H1 (cell line): Measurements from ENCODE around the gene ARHGAP6. TPM values are rescaled to one million over a fixed set of nuclear protein-coding genes. Genes with fewer than 3 reads are reported as not detected.

Experiments
- CTCF ChIA-PET: fragments of 300-600 bp; sonication (Branson Sonifier 250); formaldehyde crosslinking; loops from one replicate; lab custom pipeline; 2021; ENCODE audit not compliant: partially characterized antibody; lab: Charles Lee
- POLR2A ChIA-PET: fragments of 300-600 bp; sonication (Branson Sonifier 250); formaldehyde crosslinking; loops from one replicate; lab custom pipeline; 2021; ENCODE audit warnings: inconsistent platforms; ENCODE audit not compliant: partially characterized antibody; lab: Charles Lee
- DNase-seq, 2 experiments: peaks; one replicate each; pipeline versions ENCODE4 v3.0.0 to v3.0.0-alpha.2; 2010 to 2022; ENCODE audit warnings: low spot score in 2 of 2, low read depth in 1 of 2, mixed read lengths in 1 of 2
- FAIRE-seq: peaks from 2 replicates; lab custom pipeline; 2011; peaks lifted over from hg19 to GRCh38; lab: Jason Lieb, UNC
- H2AFZ ChIP-seq: 2 replicates; pipeline ENCODE4 v1.8.1; 2012; ENCODE audit warnings: low read length, inconsistent platforms
- H2AK5ac ChIP-seq: 2 replicates; pipeline ENCODE4 v1.6.1; 2013; ENCODE audit warnings: low read depth, low read length
- H2BK120ac ChIP-seq: replicated peaks from 2 replicates; pipeline ENCODE3; 2013; ENCODE audit warnings: low read depth, low read length, inconsistent platforms
- H2BK12ac ChIP-seq: 2 replicates; pipeline ENCODE4 v1.6.1; 2013; ENCODE audit warnings: low read depth, low read length
- H2BK15ac ChIP-seq: 2 replicates; pipeline ENCODE4 v1.6.1; 2013; ENCODE audit warnings: low read length
- H2BK20ac ChIP-seq: 2 replicates; pipeline ENCODE4 v1.6.1; 2013; ENCODE audit warnings: low read length
- H2BK5ac ChIP-seq: 2 replicates; pipeline ENCODE4 v1.6.1; 2013; ENCODE audit warnings: low read depth, low read length
- H3K14ac ChIP-seq: 2 replicates; pipeline ENCODE4 v1.6.1; 2013; ENCODE audit warnings: inconsistent platforms; ENCODE audit not compliant: insufficient read length
- H3K18ac ChIP-seq: 2 replicates; pipeline ENCODE4 v1.6.1; 2013; ENCODE audit warnings: low read length; ENCODE audit errors: extremely low read depth
- H3K23ac ChIP-seq: 2 replicates; pipeline ENCODE4 v1.6.1; 2013; ENCODE audit warnings: inconsistent platforms; ENCODE audit not compliant: insufficient read length
- H3K23me2 ChIP-seq: 2 replicates; pipeline ENCODE4 v1.6.1; 2013; ENCODE audit warnings: low read depth, low read length
- H3K27ac ChIP-seq: 2 replicates; pipeline ENCODE4 v1.6.1; 2011; ENCODE audit warnings: low read depth, low read length, inconsistent platforms
- H3K27me3 ChIP-seq, 4 experiments: replicated peaks in 1 of 4; 1 replicate in 1 of 4; 2 replicates in 3 of 4; pipeline versions ENCODE4 v1.6.1 to v1.8.1; 2011 to 2013; ENCODE audit warnings: low read length in 3 of 4, mild to moderate bottlenecking in 3 of 4, inconsistent platforms in 2 of 4, mixed read lengths in 2 of 4, moderate library complexity in 1 of 4; ENCODE audit not compliant: control insufficient read depth in 3 of 4, insufficient read depth in 3 of 4; ENCODE audit errors: extremely low read depth in 1 of 4
- H3K36me3 ChIP-seq, 4 experiments: 2 replicates each; pipeline versions ENCODE4 v1.6.1 to v1.8.1; 2011 to 2013; ENCODE audit warnings: mild to moderate bottlenecking in 4 of 4, low read length in 3 of 4, moderate library complexity in 2 of 4, control low read depth in 1 of 4, inconsistent platforms in 1 of 4; ENCODE audit not compliant: insufficient read depth in 4 of 4, control insufficient read depth in 2 of 4
- H3K4ac ChIP-seq: replicated peaks from 2 replicates; pipeline ENCODE3; 2013; ENCODE audit warnings: low read length, low read depth, mixed read lengths, inconsistent platforms; ENCODE audit not compliant: insufficient read length
- H3K4me1 ChIP-seq, 4 experiments: replicated peaks in 1 of 4; 1 replicate in 1 of 4; 2 replicates in 3 of 4; pipeline versions ENCODE4 v1.6.1 to v1.8.1; 2011 to 2013; ENCODE audit warnings: low read length in 3 of 4, inconsistent platforms in 2 of 4, mixed read lengths in 1 of 4; ENCODE audit not compliant: insufficient read depth in 4 of 4, control insufficient read depth in 3 of 4
- H3K4me2 ChIP-seq, 2 experiments: 2 replicates each; pipeline versions ENCODE4 v1.6.1 to v1.8.1; 2011 to 2013; ENCODE audit warnings: low read depth in 2 of 2, low read length in 2 of 2, control low read depth in 1 of 2, inconsistent platforms in 1 of 2, mild to moderate bottlenecking in 1 of 2; ENCODE audit not compliant: insufficient read depth in 1 of 2
- H3K4me3 ChIP-seq, 4 experiments: fragments of 200-600, 300-600 bp in 1 of 4; sonication (generic), shearing (Covaris generic), sonication (Bioruptor Twin) in 1 of 4; 2 replicates each; pipeline versions ENCODE4 v1.5.1 to v1.8.1; 2011 to 2016; ENCODE audit warnings: low read length in 4 of 4, low read depth in 3 of 4, control low read depth in 2 of 4, inconsistent platforms in 2 of 4, mild to moderate bottlenecking in 2 of 4, mixed read lengths in 1 of 4, moderate library complexity in 1 of 4; ENCODE audit not compliant: insufficient read depth in 2 of 4; ENCODE audit errors: extremely low read depth in 1 of 4
- H3K56ac ChIP-seq: replicated peaks from 2 replicates; pipeline ENCODE3; 2013; ENCODE audit warnings: low read depth, mild to moderate bottlenecking, mixed read lengths, low read length, inconsistent platforms; ENCODE audit not compliant: insufficient read length
- H3K79me1 ChIP-seq: 2 replicates; pipeline ENCODE4 v1.6.1; 2013; ENCODE audit warnings: low read depth, low read length, control low read depth
- H3K79me2 ChIP-seq, 2 experiments: 2 replicates each; pipeline versions ENCODE4 v1.6.1 to v1.8.1; 2012 to 2013; ENCODE audit warnings: low read length in 2 of 2, mild to moderate bottlenecking in 2 of 2, inconsistent platforms in 1 of 2; ENCODE audit not compliant: insufficient read depth in 2 of 2, control insufficient read depth in 1 of 2
- H3K9ac ChIP-seq, 4 experiments: replicated peaks in 1 of 4; 1 replicate in 1 of 4; 2 replicates in 3 of 4; pipeline versions ENCODE4 v1.6.1 to v1.8.1; 2011 to 2013; ENCODE audit warnings: low read depth in 3 of 4, low read length in 3 of 4, control low read depth in 2 of 4, mild to moderate bottlenecking in 2 of 4, moderate library complexity in 2 of 4, inconsistent platforms in 1 of 4; ENCODE audit errors: extremely low read depth in 1 of 4
- H3K9me3 ChIP-seq, 2 experiments: 2 replicates each; pipeline versions ENCODE4 v1.6.1 to v1.8.1; 2012 to 2013; ENCODE audit warnings: mild to moderate bottlenecking in 2 of 2, moderate library complexity in 2 of 2, control low read depth in 1 of 2, inconsistent platforms in 1 of 2, low read depth in 1 of 2, low read length in 1 of 2, mixed read lengths in 1 of 2; ENCODE audit not compliant: insufficient read depth in 2 of 2
- H4K20me1 ChIP-seq, 2 experiments: replicated peaks in 1 of 2; 2 replicates each; pipeline versions ENCODE3 to v1.8.1; 2011 to 2013; ENCODE audit warnings: inconsistent platforms in 2 of 2, low read length in 2 of 2, mild to moderate bottlenecking in 1 of 2; ENCODE audit not compliant: insufficient read depth in 2 of 2, control insufficient read depth in 1 of 2
- H4K5ac ChIP-seq: 2 replicates; pipeline ENCODE4 v1.6.1; 2013; ENCODE audit warnings: low read length, low read depth, mixed read lengths, inconsistent platforms; ENCODE audit not compliant: insufficient read length
- H4K8ac ChIP-seq: 2 replicates; pipeline ENCODE4 v1.8.0; 2013; ENCODE audit warnings: mild to moderate bottlenecking, moderate library complexity, low read length, inconsistent platforms; ENCODE audit not compliant: insufficient read depth; ENCODE audit errors: extremely low read depth
- H4K91ac ChIP-seq: replicated peaks from 2 replicates; pipeline ENCODE3; 2013; ENCODE audit warnings: low read length, mixed read lengths, inconsistent platforms; ENCODE audit not compliant: insufficient read length
- ASH2L ChIP-seq: fragments of 200-600, 300-600 bp; sonication (generic); IDR thresholded peaks from one replicate; pipeline ENCODE4 v1.7.1; 2017; ENCODE audit warnings: low read length
- BCL11A ChIP-seq, 2 experiments: IDR thresholded peaks; one replicate each; pipeline ENCODE4 v1.6.1; 2011; ENCODE audit warnings: low read depth in 2 of 2, low read length in 2 of 2, mild to moderate bottlenecking in 2 of 2
- CEBPB ChIP-seq: IDR thresholded peaks from 2 replicates; pipeline ENCODE4 v1.6.1; 2012; ENCODE audit warnings: low read depth, low read length
- GTF2F1 ChIP-seq: IDR thresholded peaks from 2 replicates; pipeline ENCODE4 v1.6.1; 2012; ENCODE audit warnings: low read depth, low read length, improper control_type of control experiment, borderline replicate concordance
- HDAC6 ChIP-seq: IDR thresholded peaks from one replicate; pipeline ENCODE4 v1.7.1; 2012; ENCODE audit warnings: low read depth, mild to moderate bottlenecking, inconsistent platforms, low read length, moderate library complexity
- NRF1 ChIP-seq: IDR thresholded peaks from 2 replicates; pipeline ENCODE4 v1.6.1; 2011; ENCODE audit warnings: mild to moderate bottlenecking, low read depth, low read length, improper control_type of control experiment
- RFX5 ChIP-seq: IDR thresholded peaks from 2 replicates; pipeline ENCODE4 v1.6.1; 2011; ENCODE audit warnings: low read depth, low read length, improper control_type of control experiment, borderline replicate concordance
- RNF2 ChIP-seq: fragments of 200-900, 300-1000 bp; sonication (generic); IDR thresholded peaks from 2 replicates; pipeline ENCODE4 v1.7.1; 2016; ENCODE audit warnings: borderline replicate concordance, low read depth, mild to moderate bottlenecking, antibody characterized with exemption, low read length; ENCODE audit not compliant: poor library complexity, severe bottlenecking; ENCODE audit errors: missing control alignments
- SIN3A ChIP-seq, 2 experiments: IDR thresholded peaks in 1 of 2; conservative IDR thresholded peaks in 1 of 2; 2 replicates each; pipeline ENCODE4 v1.6.1; 2011 to 2012; ENCODE audit warnings: low read length in 2 of 2, improper control_type of control experiment in 1 of 2, low read depth in 1 of 2, mild to moderate bottlenecking in 1 of 2
- SIRT6 ChIP-seq: IDR thresholded peaks from one replicate; pipeline ENCODE4 v1.7.1; 2012; ENCODE audit warnings: low read length, inconsistent platforms
- USF2 ChIP-seq: IDR thresholded peaks from 2 replicates; pipeline ENCODE4 v1.6.1; 2011; ENCODE audit warnings: low read length, improper control_type of control experiment
- YY1 ChIP-seq: IDR thresholded peaks from 2 replicates; pipeline ENCODE4 v1.6.1; 2011; ENCODE audit warnings: low read depth, mild to moderate bottlenecking, low read length
- WGBS, 2 experiments: shearing (Covaris generic) in 1 of 2; methylation state at CpG; one replicate each; pipeline versions ENCODE4 v1.1.6 to v1.1.7; 2013 to 2015; ENCODE audit warnings: low lambda C conversion rate in 2 of 2, mixed read lengths in 2 of 2, inconsistent platforms in 1 of 2, low coverage in 1 of 2, missing lambda C conversion rate in 1 of 2; ENCODE audit not compliant: insufficient replicate concordance in 2 of 2, insufficient coverage in 1 of 2, insufficient read length in 1 of 2; ENCODE audit errors: extremely low coverage in 1 of 2, missing lambda C conversion rate in 1 of 2; 5-methylcytosine and 5-hydroxymethylcytosine counted together
- polyA plus RNA-seq, 7 experiments: library from polyadenylated mRNA; depleted of rRNA in 3 of 7; stranded (reverse) in 5 of 7; unstranded in 2 of 7; fragments of >200 nt in 5 of 7; fragments of 200-250 nt in 2 of 7; gene quantifications; 1 replicate in 5 of 7; 2 replicates in 1 of 7; 4 replicates in 1 of 7; pipeline versions ENCODE4 v1.2.1 to v1.2.3, GENCODE V29; 2011 to 2013; ENCODE audit warnings: missing spikeins in 2 of 7, mixed read lengths in 2 of 7
- total RNA-seq: library from RNA; stranded (reverse); fragmentation: NEBNext Ultra II Directional; extraction: Animal tissue kit (Norgen Biotek cat#: 25700); gene quantifications from 2 replicates; pipeline ENCODE4 v1.2.1, GENCODE V29; 2021

The ARHGAP6 gene
- total and polyA plus RNA-seq, 2 of the 8 experiments (the other 6 are each of a cell fraction or from before 2014, with no cell fraction given), result 0.35 to 0.82 TPM

- Histone ChIP-seq H2AFZ (no peak overlapping the region), H3K4me1 (no peaks in the 10 kb centered on the region), H4K20me1 (no peaks in the 10 kb centered on the region), H2BK5ac (no peak overlapping the region), H3K23me2 (no peaks in the 10 kb centered on the region; the same call in 1 of the 2 replicates), H4K8ac (no peak overlapping the region), H3K4me3 (no peak overlapping the region), H4K91ac (no peak overlapping the region), H3K14ac (no peak overlapping the region), H2BK120ac (no peak overlapping the region), H2BK15ac (no peak overlapping the region), H3K18ac (no peak overlapping the region), H3K36me3 (no peaks in the 10 kb centered on the region), H3K56ac (no peak overlapping the region), H3K9ac (no peak overlapping the region), H4K5ac (no peak overlapping the region), H3K27me3 (no peaks in the 10 kb centered on the region), H3K23ac (no peak overlapping the region), H3K4ac (no peak overlapping the region), H2BK12ac (no peak overlapping the region), H3K79me2 (no peaks in the 10 kb centered on the region), H2AK5ac (no peak overlapping the region), H3K4me2 (no peak overlapping the region), H3K79me1 (no peaks in the 10 kb centered on the region), H3K9me3 (no peaks in the 10 kb centered on the region), H3K27ac (no peak overlapping the region), H2BK20ac (no peak overlapping the region)
- CTCF ChIA-PET, result no interaction called here
- POLR2A ChIA-PET, result no interaction called here
- DNase-seq (no peak), FAIRE-seq (no peak)
- 81% methylated on average over 2 of the region's 2 CpGs; no CpG with 5 or more reads in 1 of the 2 experiments for WGBS, 2 experiments
- TF ChIP-seq USF2, result no peak
- no peak for TF ChIP-seq GTF2F1
- TF ChIP-seq SIN3A (conservative IDR thresholded peaks at IDR 0.05 in 1 of 2, IDR thresholded peaks at IDR 0.05 in 1 of 2; ENCODE audit: low read depth in 1 of 2, low read length in 2 of 2), result no peak
- no peak for TF ChIP-seq BCL11A (IDR thresholded peaks at IDR 0.05; ENCODE audit: low read depth in 2 of 2, low read length in 2 of 2)
- TF ChIP-seq ASH2L, result no peak
- TF ChIP-seq YY1, result no peak
- TF ChIP-seq NRF1, result no peak
- TF ChIP-seq RNF2, result no peak
- no peak for TF ChIP-seq HDAC6
- TF ChIP-seq SIRT6, result no peak
- TF ChIP-seq CEBPB, result no peak
- no peak for TF ChIP-seq RFX5
Measured at GRCh38 chrX:11407331-11408108, 258.2 kb downstream of the ARHGAP6 start.
